K562 treated with DMSO at 1 percent for 4 hours (cell line): ENCODE data around the gene ACP3. TPM values are rescaled to one million over a fixed set of nuclear protein-coding genes. Genes with fewer than 3 reads are reported as not detected.

Source experiments
- total RNA-seq: library from RNA; unstranded; fragments of 300-600 nt; gene quantifications from 2 replicates; pipeline ENCODE4 v1.2.3, GENCODE V29; 2022; ENCODE audit not compliant: insufficient read depth

Gene ACP3
- total RNA-seq, result 0.96 and 1.1 TPM in 2 replicates

GRCh38 chr3:132317229-132317948 is at the start of gene ACP3:
Gene ACP3, plus strand, starts transcription at chr3:132317407. Its CDS starts 50 bp downstream, at chr3:132317457.

Other genes starting within 250 kb of the ACP3 start
- gene DNAJC13, start 100.1 kb downstream of the ACP3 start, total RNA-seq, result 4.2 and 6.6 TPM in 2 replicates